WTC11 (cell line): ENCODE results near the gene PHKA1. TPM values are rescaled to one million over a fixed set of nuclear protein-coding genes. Genes with fewer than 3 reads are reported as not detected.

Experiments used
- ATAC-seq: fragments of 200-7000 bp; cut with Tn5 transposase; 2 replicates; pipeline ENCODE4 v1.10.0; 2021; ENCODE audit warnings: mild to moderate bottlenecking, moderate library complexity
- CTCF ChIA-PET: fragments of 300-600 bp; sonication (Branson Sonifier 250); formaldehyde crosslinking; loops from one replicate; lab custom pipeline; 2021; ENCODE audit warnings: antibody characterized with exemption; lab: Charles Lee
- POLR2A ChIA-PET: fragments of 350-600 bp; sonication (Branson Sonifier 250); formaldehyde crosslinking; loops from one replicate; lab custom pipeline; 2021; ENCODE audit warnings: antibody characterized with exemption; lab: Charles Lee
- DNase-seq: peaks from one replicate; pipeline ENCODE4 v3.0.0; 2021; ENCODE audit warnings: low spot score
- H3K27ac Mint-ChIP-seq: 2 replicates; pipeline ENCODE4 v1.8.0; 2021; ENCODE audit warnings: mixed read lengths
- H3K27me3 Mint-ChIP-seq: 2 replicates; pipeline ENCODE4 v1.8.0; 2021; ENCODE audit warnings: low read depth, mild to moderate bottlenecking, moderate library complexity, mixed read lengths
- H3K36me3 Mint-ChIP-seq: 2 replicates; pipeline ENCODE4 v1.8.0; 2021; ENCODE audit warnings: mixed read lengths
- H3K4me1 Mint-ChIP-seq: 2 replicates; pipeline ENCODE4 v1.8.0; 2022; ENCODE audit warnings: mixed read lengths
- H3K4me3 Mint-ChIP-seq: 2 replicates; pipeline ENCODE4 v1.8.0; 2021; ENCODE audit warnings: mild to moderate bottlenecking, moderate library complexity, mixed read lengths
- H3K9me3 Mint-ChIP-seq: 2 replicates; pipeline ENCODE4 v1.8.0; 2021; ENCODE audit warnings: mixed read lengths
- CREM ChIP-seq: sonication (generic); formaldehyde crosslinking; IDR thresholded peaks from 2 replicates; pipeline ENCODE4 v1.8.1; 2022; ENCODE audit warnings: mild to moderate bottlenecking, missing genetic modification reagents, moderate library complexity
- ESRRA ChIP-seq: sonication (generic); formaldehyde crosslinking; IDR thresholded peaks from 2 replicates; pipeline ENCODE4 v1.8.1; 2022; ENCODE audit warnings: mild to moderate bottlenecking, missing genetic modification reagents, borderline replicate concordance
- ETV6 ChIP-seq: sonication (generic); formaldehyde crosslinking; IDR thresholded peaks from 2 replicates; pipeline ENCODE4 v1.8.1; 2022; ENCODE audit warnings: mild to moderate bottlenecking, missing genetic modification reagents
- FOXP4 ChIP-seq: sonication (generic); formaldehyde crosslinking; IDR thresholded peaks from 2 replicates; pipeline ENCODE4 v1.8.0; 2022; ENCODE audit warnings: mild to moderate bottlenecking, missing genetic modification reagents
- GABPB1 ChIP-seq: sonication (generic); formaldehyde crosslinking; IDR thresholded peaks from 2 replicates; pipeline ENCODE4 v1.8.1; 2023; ENCODE audit warnings: mild to moderate bottlenecking, missing genetic modification reagents
- IRF1 ChIP-seq: sonication (generic); formaldehyde crosslinking; IDR thresholded peaks from 2 replicates; pipeline ENCODE4 v1.8.0; 2023; ENCODE audit warnings: missing genetic modification reagents
- JAZF1 ChIP-seq: fragments of 250-450 bp; sonication (Bioruptor Pico); IDR thresholded peaks from 2 replicates; pipeline ENCODE4 v1.9.0; 2021; ENCODE audit warnings: moderate library complexity, mild to moderate bottlenecking, inconsistent platforms
- MYBL2 ChIP-seq: sonication (generic); formaldehyde crosslinking; IDR thresholded peaks from 2 replicates; pipeline ENCODE4 v1.8.1; 2023; ENCODE audit warnings: mild to moderate bottlenecking, moderate library complexity, missing genetic modification reagents
- NFE2L1 ChIP-seq: sonication (generic); formaldehyde crosslinking; IDR thresholded peaks from 2 replicates; pipeline ENCODE4 v1.8.1; 2023; ENCODE audit warnings: missing genetic modification reagents
- NR2C2 ChIP-seq: sonication (generic); formaldehyde crosslinking; IDR thresholded peaks from 2 replicates; pipeline ENCODE4 v1.8.0; 2022; ENCODE audit warnings: mild to moderate bottlenecking, missing genetic modification reagents
- PREB ChIP-seq: sonication (generic); formaldehyde crosslinking; IDR thresholded peaks from 2 replicates; pipeline ENCODE4 v1.8.1; 2022; ENCODE audit warnings: mild to moderate bottlenecking, missing genetic modification reagents, moderate library complexity, borderline replicate concordance
- RORB ChIP-seq: fragments of 250-450 bp; sonication (Bioruptor Pico); IDR thresholded peaks from 2 replicates; pipeline ENCODE4 v1.9.0; 2021; ENCODE audit warnings: mild to moderate bottlenecking
- TCF7 ChIP-seq: sonication (generic); formaldehyde crosslinking; IDR thresholded peaks from 2 replicates; pipeline ENCODE4 v1.8.0; 2022; ENCODE audit warnings: mild to moderate bottlenecking, low read depth, missing genetic modification reagents, moderate library complexity
- TEAD1 ChIP-seq: sonication (generic); formaldehyde crosslinking; IDR thresholded peaks from 2 replicates; pipeline ENCODE4 v1.8.0; 2022; ENCODE audit warnings: mild to moderate bottlenecking, missing genetic modification reagents
- USF2 ChIP-seq: sonication (generic); formaldehyde crosslinking; IDR thresholded peaks from 2 replicates; pipeline ENCODE4 v1.8.1; 2023; ENCODE audit warnings: mild to moderate bottlenecking, missing genetic modification reagents, moderate library complexity
- ZNF121 ChIP-seq: sonication (generic); formaldehyde crosslinking; IDR thresholded peaks from 2 replicates; pipeline ENCODE4 v1.8.0; 2023; ENCODE audit warnings: missing genetic modification reagents
- ZNF219 ChIP-seq: sonication (generic); formaldehyde crosslinking; IDR thresholded peaks from 2 replicates; pipeline ENCODE4 v1.8.0; 2023; ENCODE audit warnings: missing genetic modification reagents, mild to moderate bottlenecking, borderline replicate concordance
- ZNF232 ChIP-seq: sonication (generic); formaldehyde crosslinking; IDR thresholded peaks from 2 replicates; pipeline ENCODE4 v1.8.0; 2022; ENCODE audit warnings: mild to moderate bottlenecking, missing genetic modification reagents
- ZNF263 ChIP-seq: sonication (generic); formaldehyde crosslinking; IDR thresholded peaks from 2 replicates; pipeline ENCODE4 v1.8.1; 2022; ENCODE audit warnings: low read depth, mild to moderate bottlenecking, moderate library complexity, missing genetic modification reagents
- ZNF281 ChIP-seq: sonication (generic); formaldehyde crosslinking; IDR thresholded peaks from 2 replicates; pipeline ENCODE4 v1.8.0; 2023; ENCODE audit warnings: mild to moderate bottlenecking, missing genetic modification reagents
- ZNF512 ChIP-seq: sonication (generic); formaldehyde crosslinking; IDR thresholded peaks from 2 replicates; pipeline ENCODE4 v1.8.1; 2022; ENCODE audit warnings: missing genetic modification reagents, borderline replicate concordance
- total RNA-seq: library from RNA; stranded (reverse); gene quantifications from 3 replicates; pipeline ENCODE4 v1.2.3, GENCODE V29; 2021
- TF ChIP-seq, protein P1 (sequence below): fragments of 250-450 bp; sonication (Bioruptor Pico); IDR thresholded peaks from 2 replicates; pipeline ENCODE4 v1.8.0; 2021; ENCODE audit warnings: mild to moderate bottlenecking

Gene PHKA1
- total RNA-seq, 1 experiment from 2014 or later: 9.9 TPM

DNA sequence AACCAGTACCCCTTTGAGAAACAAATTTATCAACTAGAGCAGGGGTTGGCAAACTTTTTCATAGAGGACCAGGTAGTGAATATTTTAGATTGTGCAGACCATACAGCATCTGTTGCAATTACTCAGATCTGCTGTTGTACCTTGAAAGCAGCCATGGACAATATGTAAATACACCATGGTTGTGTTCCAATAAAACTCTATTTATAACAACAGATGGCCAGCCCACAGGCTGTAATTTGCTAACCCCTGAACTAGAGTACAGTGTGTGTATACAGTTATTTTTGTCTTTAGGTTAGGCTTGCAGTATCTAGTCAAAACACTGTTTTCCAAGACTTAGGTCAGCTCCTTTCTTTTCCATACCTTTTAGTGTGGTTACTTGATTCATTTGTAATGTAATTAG lies 54.4 kb downstream of the PHKA1 start:
- TF ChIP-seq ESRRA (CRISPR knock-in tag): no peak
- no peak for TF ChIP-seq NR2C2 (CRISPR knock-in tag)
- Mint-ChIP-seq H3K9me3 (no peaks in the 10 kb centered on the region), H3K4me3 (no peak overlapping the region), H3K36me3 (no peaks in the 10 kb centered on the region), H3K27me3 (no peaks in the 10 kb centered on the region), H3K27ac (no peak overlapping the region), H3K4me1 (no peaks in the 10 kb centered on the region)
- no peak for ATAC-seq
- DNase-seq: no peak
- ChIA-PET POLR2A (no interaction called here), CTCF (no interaction called here)

- Mint-ChIP-seq H3K4me3 (no peak overlapping the region), H3K27me3 (no peaks in the 10 kb centered on the region), H3K27ac (no peak overlapping the region), H3K4me1 (no peaks in the 10 kb centered on the region), H3K9me3 (no peaks in the 10 kb centered on the region), H3K36me3 (no peaks in the 10 kb centered on the region)
- DNase-seq (no peak), ATAC-seq (no peak)
- CTCF ChIA-PET: no interaction called here
- TF ChIP-seq ZNF121 (CRISPR knock-in tag) (no peak), PREB (CRISPR knock-in tag) (no peak), ZNF281 (CRISPR knock-in tag) (no peak), RORB (no peak), TEAD1 (CRISPR knock-in tag) (no peak), ZNF512 (CRISPR knock-in tag) (no peak), ZNF232 (CRISPR knock-in tag) (no peak), GABPB1 (CRISPR knock-in tag) (no peak), JAZF1 (no peak), ZNF263 (CRISPR knock-in tag) (no peak), ETV6 (no peak)
- POLR2A ChIA-PET: no interaction called here
Observed at GRCh38 chrX:72652082-72652481, 62.0 kb downstream of the PHKA1 start.

GRCh38 chrX:72644946-72645345 lies 69.2 kb downstream of the PHKA1 start:
- no peak overlapping the region for H3K4me3 Mint-ChIP-seq
- no peak overlapping the region for H3K27ac Mint-ChIP-seq
- CTCF ChIA-PET: interaction anchor here (0.8 to 1.0 kb wide), 2 partner anchors 21 to 529 kb away, joined by 3 read pairs; no protein-coding TSS in a partner anchor
- no peak for DNase-seq
- ATAC-seq: peak; percentile 72
- peaks cover 12% of the 10 kb centered on the region for H3K4me1 Mint-ChIP-seq
- H3K27me3 Mint-ChIP-seq: no peaks in the 10 kb centered on the region
- POLR2A ChIA-PET: no interaction called here
- no peaks in the 10 kb centered on the region for H3K9me3 Mint-ChIP-seq
- no peaks in the 10 kb centered on the region for H3K36me3 Mint-ChIP-seq
- no peak for TF ChIP-seq CREM (CRISPR knock-in tag)
- TF ChIP-seq TCF7 (CRISPR knock-in tag): no peak
- TF ChIP-seq ZNF219 (CRISPR knock-in tag): no peak
- no peak for TF ChIP-seq GABPB1 (CRISPR knock-in tag)
- TF ChIP-seq NFE2L1: no peak
- TF ChIP-seq FOXP4 (CRISPR knock-in tag): no peak
- TF ChIP-seq IRF1 (CRISPR knock-in tag): no peak
- TF ChIP-seq PREB (CRISPR knock-in tag): no peak
- no peak for TF ChIP-seq MYBL2
- TF ChIP-seq, protein P1, sequence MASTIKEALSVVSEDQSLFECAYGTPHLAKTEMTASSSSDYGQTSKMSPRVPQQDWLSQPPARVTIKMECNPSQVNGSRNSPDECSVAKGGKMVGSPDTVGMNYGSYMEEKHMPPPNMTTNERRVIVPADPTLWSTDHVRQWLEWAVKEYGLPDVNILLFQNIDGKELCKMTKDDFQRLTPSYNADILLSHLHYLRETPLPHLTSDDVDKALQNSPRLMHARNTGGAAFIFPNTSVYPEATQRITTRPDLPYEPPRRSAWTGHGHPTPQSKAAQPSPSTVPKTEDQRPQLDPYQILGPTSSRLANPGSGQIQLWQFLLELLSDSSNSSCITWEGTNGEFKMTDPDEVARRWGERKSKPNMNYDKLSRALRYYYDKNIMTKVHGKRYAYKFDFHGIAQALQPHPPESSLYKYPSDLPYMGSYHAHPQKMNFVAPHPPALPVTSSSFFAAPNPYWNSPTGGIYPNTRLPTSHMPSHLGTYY (CRISPR knock-in tag): no peak
- TF ChIP-seq NR2C2 (CRISPR knock-in tag): no peak
- TF ChIP-seq USF2 (CRISPR knock-in tag): no peak
- no peak for TF ChIP-seq TEAD1 (CRISPR knock-in tag)
